HepG2 (cell line): ENCODE results near the gene NUTF2. TPM values are rescaled to one million over a fixed set of nuclear protein-coding genes. Genes with fewer than 3 reads are reported as not detected.
A peak's percentile ranks its signal among the peaks of the same experiment; 100 is the strongest.

Source experiments
- CREM ChIP-seq, 2 experiments: sonication (generic) in 1 of 2; formaldehyde crosslinking in 1 of 2; IDR thresholded peaks; 2 replicates each; pipeline versions ENCODE4 v1.4.0 to v1.6.1; 2016 to 2020; ENCODE audit warnings: antibody characterized with exemption in 1 of 2, mild to moderate bottlenecking in 1 of 2, missing genetic modification reagents in 1 of 2
- DZIP1 ChIP-seq: sonication (generic); formaldehyde crosslinking; IDR thresholded peaks from 2 replicates; pipeline ENCODE4 v1.5.0; 2020; ENCODE audit warnings: mild to moderate bottlenecking, missing genetic modification reagents
- HOXA3 ChIP-seq: sonication (generic); formaldehyde crosslinking; IDR thresholded peaks from 2 replicates; pipeline ENCODE4 v1.5.0; 2020; ENCODE audit warnings: missing genetic modification reagents
- MED8 ChIP-seq: sonication (generic); formaldehyde crosslinking; IDR thresholded peaks from 2 replicates; pipeline ENCODE4 v1.8.1; 2023; ENCODE audit warnings: mild to moderate bottlenecking, missing genetic modification reagents; ENCODE audit not compliant: insufficient replicate concordance
- MTERF4 ChIP-seq: sonication (generic); formaldehyde crosslinking; IDR thresholded peaks from 2 replicates; pipeline ENCODE4 v1.8.0; 2023; ENCODE audit warnings: mild to moderate bottlenecking, missing genetic modification reagents
- ZHX1 ChIP-seq: sonication (generic); formaldehyde crosslinking; IDR thresholded peaks from 2 replicates; pipeline ENCODE4 v1.8.1; 2022; ENCODE audit warnings: low read depth, mild to moderate bottlenecking, missing genetic modification reagents
- ZNF335 ChIP-seq: sonication (generic); formaldehyde crosslinking; IDR thresholded peaks from 2 replicates; pipeline ENCODE4 v1.4.0; 2020; ENCODE audit warnings: missing genetic modification reagents
- ZNF629 ChIP-seq: sonication (generic); formaldehyde crosslinking; conservative IDR thresholded peaks from 2 replicates; pipeline ENCODE4 v1.5.0; 2020; ENCODE audit warnings: missing genetic modification reagents
- ZNF781 ChIP-seq: sonication (generic); formaldehyde crosslinking; IDR thresholded peaks from 2 replicates; pipeline ENCODE4 v1.5.1; 2020; ENCODE audit warnings: borderline replicate concordance, mild to moderate bottlenecking, missing genetic modification reagents; ENCODE audit errors: not compliant biosample characterization
- polyA plus RNA-seq, 8 experiments: library from polyadenylated mRNA; depleted of rRNA in 3 of 8; stranded (reverse) in 7 of 8; unstranded in 1 of 8; fragments of >200 nt; fragmentation: Illumina TruSeq in 4 of 8; extraction: Trizol in 4 of 8; gene quantifications; 2 replicates each; pipeline versions ENCODE4 v1.2.1 to v1.2.3, GENCODE V29; 2011 to 2016; ENCODE audit warnings: low read depth in 4 of 8, missing spikeins in 1 of 8, mixed read lengths in 1 of 8; ENCODE audit not compliant: insufficient read depth in 1 of 8
- total RNA-seq, 5 experiments: library from RNA; depleted of rRNA; stranded (reverse); fragments of >200 nt; fragmentation: Illumina TruSeq; extraction: Trizol; gene quantifications; 2 replicates each; pipeline ENCODE4 v1.2.3, GENCODE V29; 2016; ENCODE audit warnings: low read depth in 1 of 5

Gene NUTF2
- total and polyA plus RNA-seq, 2 of the 13 experiments (the other 11 are each of a cell fraction or from before 2014, with no cell fraction given), result 168 to 214 TPM

- peak; percentile 64 for TF ChIP-seq ZHX1 (CRISPR knock-in tag)
- no peak for TF ChIP-seq MED8 (CRISPR knock-in tag)
- TF ChIP-seq HOXA3 (CRISPR knock-in tag), result peak; percentile 99
- TF ChIP-seq CREM (IDR thresholded peaks at IDR 0.05), result peak; percentile 94
- TF ChIP-seq CREM (CRISPR knock-in tag; IDR thresholded peaks at IDR 0.05), result peak; percentile 81
- TF ChIP-seq DZIP1, result no peak
- peak; percentile 37 for TF ChIP-seq ZNF781 (CRISPR knock-in tag)
- TF ChIP-seq MTERF4 (CRISPR knock-in tag), result no peak; the same call in 1 of the 2 replicates
- 0 out of 2 replicates have a peak, but pooled peaks have one; percentile 31 for TF ChIP-seq ZNF335 (CRISPR knock-in tag)
- TF ChIP-seq ZNF629 (CRISPR knock-in tag), result 0 out of 2 replicates have a peak, but pooled peaks have one; percentile 26
Observed at GRCh38 chr16:67892899-67893742, 46.4 kb downstream of the NUTF2 start, which contains the start of gene PSKH1 (continued).
